Keratinocyte (primary cell): Measurements from ENCODE around the gene CFAP20DC.

Experiments
- EZH2 ChIP-seq: IDR thresholded peaks from one replicate; pipeline ENCODE4 v1.6.1; 2012; ENCODE audit warnings: inconsistent platforms, mild to moderate bottlenecking, low read length, moderate library complexity
- TF ChIP-seq, protein P1 (sequence below), 3 experiments: IDR thresholded peaks in 1 of 3; conservative IDR thresholded peaks in 1 of 3; optimal IDR thresholded peaks in 1 of 3; 2 replicates in 2 of 3; 3 replicates in 1 of 3; pipeline versions ENCODE3 to v1.5.1; 2011; ENCODE audit warnings: low read length in 3 of 3, mild to moderate bottlenecking in 3 of 3, moderate library complexity in 2 of 3, control low read depth in 1 of 3, inconsistent platforms in 1 of 3; ENCODE audit not compliant: insufficient read depth in 2 of 3; ENCODE audit errors: extremely low read depth in 1 of 3

DNA sequence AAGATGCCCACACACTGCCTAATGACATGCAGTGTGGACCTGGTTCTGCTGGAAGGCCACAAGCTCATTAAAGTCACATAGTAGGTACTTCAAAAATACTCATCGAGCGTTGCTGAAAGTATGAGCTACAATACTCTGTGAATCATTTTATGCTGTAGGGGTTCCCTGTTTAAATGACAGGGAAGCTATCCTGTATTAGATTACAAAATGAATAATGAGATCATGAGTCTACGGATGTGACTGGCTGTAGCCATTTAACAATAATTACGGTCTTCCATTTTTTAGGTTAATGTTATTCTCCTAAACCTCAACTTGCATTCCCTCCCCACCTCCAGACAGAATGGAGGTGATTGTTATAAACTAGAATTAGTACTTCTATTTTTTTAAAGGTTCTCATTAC, 255.1 kb downstream of the CFAP20DC start:
- TF ChIP-seq, protein P1, sequence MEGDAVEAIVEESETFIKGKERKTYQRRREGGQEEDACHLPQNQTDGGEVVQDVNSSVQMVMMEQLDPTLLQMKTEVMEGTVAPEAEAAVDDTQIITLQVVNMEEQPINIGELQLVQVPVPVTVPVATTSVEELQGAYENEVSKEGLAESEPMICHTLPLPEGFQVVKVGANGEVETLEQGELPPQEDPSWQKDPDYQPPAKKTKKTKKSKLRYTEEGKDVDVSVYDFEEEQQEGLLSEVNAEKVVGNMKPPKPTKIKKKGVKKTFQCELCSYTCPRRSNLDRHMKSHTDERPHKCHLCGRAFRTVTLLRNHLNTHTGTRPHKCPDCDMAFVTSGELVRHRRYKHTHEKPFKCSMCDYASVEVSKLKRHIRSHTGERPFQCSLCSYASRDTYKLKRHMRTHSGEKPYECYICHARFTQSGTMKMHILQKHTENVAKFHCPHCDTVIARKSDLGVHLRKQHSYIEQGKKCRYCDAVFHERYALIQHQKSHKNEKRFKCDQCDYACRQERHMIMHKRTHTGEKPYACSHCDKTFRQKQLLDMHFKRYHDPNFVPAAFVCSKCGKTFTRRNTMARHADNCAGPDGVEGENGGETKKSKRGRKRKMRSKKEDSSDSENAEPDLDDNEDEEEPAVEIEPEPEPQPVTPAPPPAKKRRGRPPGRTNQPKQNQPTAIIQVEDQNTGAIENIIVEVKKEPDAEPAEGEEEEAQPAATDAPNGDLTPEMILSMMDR (optimal IDR thresholded peaks at IDR 0.05 in 1 of 3, IDR thresholded peaks at IDR 0.05 in 1 of 3, conservative IDR thresholded peaks at IDR 0.05 in 1 of 3; ENCODE audit: extremely low read depth in 1 of 3, insufficient read depth in 2 of 3, low read length in 3 of 3) = no peak
- no peak for TF ChIP-seq EZH2
